Stimulated activated naive B cell treated with anti-CD40 and anti-IgM and Interleukin-4, amounts not matched to agents 10 μg/mL and 1 μg/mL and 100 μg/mL, for 72 hours (primary cell): ENCODE measurements around the gene TBC1D3K.
"Not testable (repeated sequence)": the region's sequence is repeated elsewhere in the genome, so short reads cannot be mapped to it uniquely, and the experiment has no call there.

Experiments used
- ATAC-seq, 2 donors: fragments of 150-1000 bp; cut with Tn5 transposase; replicated peaks; 2 replicates each; pipeline ENCODE4 v1.10.0; 2021; ENCODE audit warnings: moderate library complexity in 1 of 2
- DNase-seq: peaks from one replicate; pipeline ENCODE4 v3.0.0; 2021
- H3K27ac Mint-ChIP-seq: one replicate; pipeline ENCODE4 v1.8.0; 2022; ENCODE audit warnings: mild to moderate bottlenecking, mixed read lengths
- H3K27me3 Mint-ChIP-seq, 2 donors: one replicate each; pipeline ENCODE4 v1.8.0; 2022; ENCODE audit warnings: mixed read lengths in 2 of 2
- H3K36me3 Mint-ChIP-seq, 2 donors: one replicate each; pipeline ENCODE4 v1.8.0; 2022; ENCODE audit warnings: mixed read lengths in 2 of 2, mild to moderate bottlenecking in 1 of 2
- H3K4me1 Mint-ChIP-seq, 2 donors: one replicate each; pipeline ENCODE4 v1.8.0; 2022; ENCODE audit warnings: mixed read lengths in 2 of 2, mild to moderate bottlenecking in 1 of 2
- H3K4me3 Mint-ChIP-seq, 2 donors: one replicate each; pipeline ENCODE4 v1.8.0; 2022; ENCODE audit warnings: mild to moderate bottlenecking in 2 of 2, mixed read lengths in 2 of 2, moderate library complexity in 1 of 2
- H3K9me3 Mint-ChIP-seq, 2 donors: one replicate each; pipeline ENCODE4 v1.8.0; 2022; ENCODE audit warnings: mixed read lengths in 2 of 2, mild to moderate bottlenecking in 1 of 2

Gene TBC1D3K

DNA sequence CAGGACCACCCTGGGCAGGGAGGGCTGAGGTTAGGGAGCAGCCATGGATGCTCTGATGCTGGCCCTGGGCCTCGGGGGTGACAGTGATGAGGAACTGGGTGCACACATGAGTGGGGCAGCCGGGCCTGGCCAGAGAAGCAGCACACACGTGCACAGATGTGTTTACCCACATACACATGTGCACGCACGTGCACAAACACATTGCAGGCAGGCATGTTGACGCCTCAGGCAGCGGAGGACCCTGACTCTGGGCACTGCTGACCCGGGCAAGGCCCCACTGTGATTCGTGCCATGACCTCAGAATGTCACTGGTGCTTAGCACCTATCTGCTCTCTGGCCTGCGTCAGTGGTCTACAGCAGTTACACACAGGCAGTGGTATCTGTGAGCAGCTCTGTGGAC, at the start of gene TBC1D3K:
Gene TBC1D3K, plus strand, starts transcription at position 301 of the 400 bp plus-strand sequence. CDS start 1,585 bp downstream, outside the sequence.
- not testable (repeated sequence) for H3K27ac Mint-ChIP-seq, ATAC-seq, H3K36me3 Mint-ChIP-seq, H3K27me3 Mint-ChIP-seq, H3K4me1 Mint-ChIP-seq, DNase-seq, H3K4me3 Mint-ChIP-seq, H3K9me3 Mint-ChIP-seq

DNA sequence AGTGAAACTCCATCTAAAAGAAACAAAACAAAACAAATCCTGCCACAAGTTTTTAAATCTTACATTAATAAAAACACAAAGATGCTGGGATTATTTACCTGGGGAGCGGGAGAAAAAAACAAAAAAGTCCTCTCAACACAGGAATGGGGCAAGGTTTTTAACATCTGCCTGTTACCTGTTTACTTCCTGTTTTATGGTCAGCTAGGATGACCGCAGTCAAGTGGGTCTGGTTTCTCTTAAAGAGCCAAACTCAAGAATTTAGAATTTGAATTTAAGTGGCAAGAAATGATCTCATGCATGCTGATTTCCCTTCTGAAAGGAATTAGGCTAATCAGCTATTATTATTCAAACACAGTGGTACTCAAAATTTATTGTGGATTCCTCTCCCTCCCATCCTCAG, 39.7 kb upstream of the TBC1D3K start:
- Mint-ChIP-seq H3K27ac (no peak overlapping the region), H3K4me3 (no peak overlapping the region), H3K27me3 (peaks cover 1 to 6% of the 10 kb centered on the region in 2 donors), H3K9me3 (peaks cover 12% of the 10 kb centered on the region in 2 donors), H3K4me1 (peaks cover 0 to 5% of the 10 kb centered on the region in 2 donors), H3K36me3 (peaks cover 0 to 3% of the 10 kb centered on the region in 2 donors)
- ATAC-seq = no peak
- DNase-seq = no peak

GRCh38 chr17:37885136-37885535, 39.1 kb upstream of the TBC1D3K start:
- DNase-seq (no peak), ATAC-seq (no peak)
- Mint-ChIP-seq H3K4me1 (peaks cover 0 to 5% of the 10 kb centered on the region in 2 donors), H3K4me3 (no peak overlapping the region), H3K27ac (no peak overlapping the region), H3K9me3 (peaks cover 12 to 13% of the 10 kb centered on the region in 2 donors), H3K27me3 (peaks cover 7 to 12% of the 10 kb centered on the region in 2 donors), H3K36me3 (peaks cover 2 to 3% of the 10 kb centered on the region in 2 donors)

DNA sequence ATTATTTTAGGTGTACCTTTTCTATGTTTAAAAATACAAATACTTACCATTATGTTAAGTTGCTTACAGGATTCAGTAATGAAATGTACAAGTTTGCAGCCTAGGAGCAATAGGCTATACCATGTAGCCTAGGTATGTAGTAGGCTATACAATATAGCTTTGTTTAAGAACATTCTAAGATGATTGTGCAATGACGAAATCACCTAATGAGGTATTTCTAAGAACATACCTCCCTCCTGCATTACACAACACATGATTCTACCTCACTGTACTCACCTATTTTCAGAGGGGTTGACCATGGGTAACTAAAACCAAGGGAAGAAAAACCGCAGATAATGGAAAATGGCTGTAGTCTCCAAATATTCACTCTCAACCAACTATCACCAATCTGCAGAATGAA, 35.3 kb upstream of the TBC1D3K start:
- Mint-ChIP-seq H3K27me3 (peaks cover 7 to 13% of the 10 kb centered on the region in 2 donors), H3K36me3 (peaks cover 2 to 3% of the 10 kb centered on the region in 2 donors), H3K9me3 (peaks cover 12 to 13% of the 10 kb centered on the region in 2 donors), H3K4me3 (no peak overlapping the region), H3K4me1 (peaks cover 0 to 5% of the 10 kb centered on the region in 2 donors), H3K27ac (no peak overlapping the region)
- DNase-seq = no peak
- no peak for ATAC-seq

DNA sequence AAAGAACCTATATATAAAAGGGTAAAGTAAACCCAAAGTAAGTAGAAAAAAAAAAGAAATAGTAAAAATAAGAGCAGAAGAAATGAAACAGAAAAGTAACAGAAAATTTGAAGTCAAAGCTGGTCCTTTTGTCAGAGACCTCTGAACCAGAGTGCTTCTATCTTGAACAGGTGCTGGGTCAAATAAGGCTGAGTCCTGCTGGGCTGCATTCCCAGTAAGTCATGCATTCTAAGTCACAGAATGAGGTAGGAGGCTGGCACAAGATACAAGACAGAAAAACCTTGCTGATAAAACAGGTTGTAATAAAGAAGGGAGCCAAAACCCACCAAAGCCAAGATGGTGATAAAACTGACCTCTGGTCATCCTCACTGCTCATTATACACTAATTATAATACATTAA, 27.3 kb upstream of the TBC1D3K start:
- not testable (repeated sequence) for H3K27ac Mint-ChIP-seq, H3K4me1 Mint-ChIP-seq, H3K9me3 Mint-ChIP-seq, DNase-seq, ATAC-seq, H3K27me3 Mint-ChIP-seq, H3K36me3 Mint-ChIP-seq, H3K4me3 Mint-ChIP-seq
